Caco-2 (cell line): ENCODE measurements around the gene LPCAT1. TPM values are rescaled to one million over a fixed set of nuclear protein-coding genes. Genes with fewer than 3 reads are reported as not detected.
"Not testable (repeated sequence)": the region's sequence is repeated elsewhere in the genome, so short reads cannot be mapped to it uniquely, and the experiment has no call there.

Experiments
- BruUV-seq: library from RNA; stranded (reverse); fragments of 400-500 nt; replicated peaks from 2 replicates; lab custom pipeline; 2021; lab: Mats Ljungman, UMichigan
- CTCF ChIA-PET: fragments of 300-600 bp; sonication (Branson Sonifier 250); formaldehyde crosslinking; loops from one replicate; lab custom pipeline; 2022; ENCODE audit warnings: antibody characterized with exemption; lab: Charles Lee
- POLR2A ChIA-PET: fragments of 300-600 bp; sonication (Branson Sonifier 250); formaldehyde crosslinking; loops from one replicate; lab custom pipeline; 2022; ENCODE audit warnings: antibody characterized with exemption; lab: Charles Lee
- DNase-seq, 2 experiments: peaks; one replicate each; pipeline versions ENCODE4 v3.0.0 to v3.0.0-alpha.2; 2020 to 2022
- H3K27me3 ChIP-seq: replicated peaks from 2 replicates; pipeline ENCODE4 v1.6.0; 2011; ENCODE audit warnings: low read length; ENCODE audit not compliant: control insufficient read depth, insufficient read depth
- H3K36me3 ChIP-seq: 2 replicates; pipeline ENCODE4 v1.5.1; 2011; ENCODE audit warnings: low read length; ENCODE audit not compliant: control insufficient read depth, insufficient read depth
- H3K4me1 ChIP-seq: fragments of 250-450 bp; sonication (Bioruptor Pico); 2 replicates; pipeline ENCODE4 v1.5.1; 2020; ENCODE audit warnings: mild to moderate bottlenecking
- H3K4me3 ChIP-seq: 2 replicates; pipeline ENCODE4 v1.5.1; 2011; ENCODE audit warnings: low read depth, mild to moderate bottlenecking, control low read depth, low read length
- H3K9me3 ChIP-seq: fragments of 250-450 bp; sonication (Bioruptor Pico); 2 replicates; pipeline ENCODE4 v1.5.1; 2020; ENCODE audit warnings: mild to moderate bottlenecking, moderate library complexity
- H3K27ac Mint-ChIP-seq: one replicate; pipeline ENCODE4 v1.8.0; 2022; ENCODE audit warnings: mixed read lengths; ENCODE audit not compliant: unreplicated experiment
- H3K27me3 Mint-ChIP-seq: one replicate; pipeline ENCODE4 v1.8.0; 2022; ENCODE audit warnings: mixed read lengths; ENCODE audit not compliant: insufficient read depth, unreplicated experiment
- H3K36me3 Mint-ChIP-seq: one replicate; pipeline ENCODE4 v1.8.0; 2022; ENCODE audit warnings: mild to moderate bottlenecking, mixed read lengths; ENCODE audit not compliant: insufficient read depth, unreplicated experiment
- H3K4me1 Mint-ChIP-seq: one replicate; pipeline ENCODE4 v1.8.0; 2022; ENCODE audit warnings: low read depth, mixed read lengths; ENCODE audit not compliant: unreplicated experiment
- H3K4me3 Mint-ChIP-seq: one replicate; pipeline ENCODE4 v1.8.0; 2022; ENCODE audit warnings: mild to moderate bottlenecking, moderate library complexity, mixed read lengths; ENCODE audit not compliant: unreplicated experiment
- H3K9me3 Mint-ChIP-seq: one replicate; pipeline ENCODE4 v1.8.0; 2022; ENCODE audit warnings: mixed read lengths; ENCODE audit not compliant: unreplicated experiment
- intact Hi-C: fragments of 100-400 bp; cut with micrococcal nuclease; formaldehyde crosslinking; loops from one replicate; pipeline ENCODE4 v1.10.0; 2022; ENCODE audit not compliant: unreplicated experiment
- total RNA-seq: library from RNA; stranded (reverse); gene quantifications from 2 replicates; pipeline ENCODE4 v1.2.3, GENCODE V29; 2022
- TF ChIP-seq, protein P1 (sequence below), 2 experiments: fragments of 200-600 bp in 1 of 2; IDR thresholded peaks; 1 replicate in 1 of 2; 2 replicates in 1 of 2; pipeline versions ENCODE4 v1.5.1 to v1.8.0; 2011 to 2022; ENCODE audit warnings: antibody characterized with exemption in 1 of 2, control low read depth in 1 of 2, inconsistent platforms in 1 of 2, low read depth in 1 of 2, low read length in 1 of 2, mild to moderate bottlenecking in 1 of 2, moderate library complexity in 1 of 2; ENCODE audit not compliant: insufficient read depth in 1 of 2, severe bottlenecking in 1 of 2, unreplicated experiment in 1 of 2

The LPCAT1 gene
- total RNA-seq, 1 experiment from 2014 or later: 52.8 TPM

DNA sequence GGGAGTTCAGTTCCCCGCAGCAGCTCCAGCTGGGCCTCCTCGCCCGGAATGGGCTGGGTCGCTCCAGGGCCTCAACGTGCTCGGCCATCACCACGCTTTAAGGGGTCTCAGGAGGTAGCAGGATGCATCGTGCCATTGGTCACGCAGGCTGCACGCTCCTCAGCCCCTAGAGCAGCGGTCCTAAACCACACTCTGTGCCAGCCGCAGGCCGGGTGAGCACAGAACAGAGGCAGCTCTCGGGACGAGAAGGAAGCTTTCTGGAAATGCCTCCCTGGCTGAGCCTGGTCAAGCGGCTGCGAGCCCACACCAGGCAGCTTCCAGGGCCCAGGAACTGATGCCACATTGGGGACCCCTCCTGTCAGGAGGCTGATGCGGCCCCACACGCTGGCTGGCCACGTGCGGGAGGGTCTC lies 39.3 kb upstream of the LPCAT1 start:
- Mint-ChIP-seq H3K36me3 (peaks cover under 1% of the 10 kb centered on the region), H3K27me3 (no peaks in the 10 kb centered on the region), H3K27ac (no peak overlapping the region), H3K4me3 (no peak overlapping the region), H3K9me3 (no peaks in the 10 kb centered on the region), H3K4me1 (peaks cover 9% of the 10 kb centered on the region)
- intact Hi-C loops: no loop called here
- TF ChIP-seq, protein P1, sequence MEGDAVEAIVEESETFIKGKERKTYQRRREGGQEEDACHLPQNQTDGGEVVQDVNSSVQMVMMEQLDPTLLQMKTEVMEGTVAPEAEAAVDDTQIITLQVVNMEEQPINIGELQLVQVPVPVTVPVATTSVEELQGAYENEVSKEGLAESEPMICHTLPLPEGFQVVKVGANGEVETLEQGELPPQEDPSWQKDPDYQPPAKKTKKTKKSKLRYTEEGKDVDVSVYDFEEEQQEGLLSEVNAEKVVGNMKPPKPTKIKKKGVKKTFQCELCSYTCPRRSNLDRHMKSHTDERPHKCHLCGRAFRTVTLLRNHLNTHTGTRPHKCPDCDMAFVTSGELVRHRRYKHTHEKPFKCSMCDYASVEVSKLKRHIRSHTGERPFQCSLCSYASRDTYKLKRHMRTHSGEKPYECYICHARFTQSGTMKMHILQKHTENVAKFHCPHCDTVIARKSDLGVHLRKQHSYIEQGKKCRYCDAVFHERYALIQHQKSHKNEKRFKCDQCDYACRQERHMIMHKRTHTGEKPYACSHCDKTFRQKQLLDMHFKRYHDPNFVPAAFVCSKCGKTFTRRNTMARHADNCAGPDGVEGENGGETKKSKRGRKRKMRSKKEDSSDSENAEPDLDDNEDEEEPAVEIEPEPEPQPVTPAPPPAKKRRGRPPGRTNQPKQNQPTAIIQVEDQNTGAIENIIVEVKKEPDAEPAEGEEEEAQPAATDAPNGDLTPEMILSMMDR (IDR thresholded peaks at IDR 0.05; ENCODE audit: insufficient read depth in 1 of 2, low read depth in 1 of 2, low read length in 1 of 2, severe bottlenecking in 1 of 2, unreplicated experiment in 1 of 2): no peak
- Histone ChIP-seq H3K4me1 (peaks cover 7% of the 10 kb centered on the region), H3K4me3 (no peak overlapping the region), H3K27me3 (no peaks in the 10 kb centered on the region), H3K36me3 (no peaks in the 10 kb centered on the region), H3K9me3 (no peaks in the 10 kb centered on the region)
- DNase-seq: no peak
- ChIA-PET CTCF (no interaction called here), POLR2A (no interaction called here)
- no TSS peak for BruUV-seq

DNA sequence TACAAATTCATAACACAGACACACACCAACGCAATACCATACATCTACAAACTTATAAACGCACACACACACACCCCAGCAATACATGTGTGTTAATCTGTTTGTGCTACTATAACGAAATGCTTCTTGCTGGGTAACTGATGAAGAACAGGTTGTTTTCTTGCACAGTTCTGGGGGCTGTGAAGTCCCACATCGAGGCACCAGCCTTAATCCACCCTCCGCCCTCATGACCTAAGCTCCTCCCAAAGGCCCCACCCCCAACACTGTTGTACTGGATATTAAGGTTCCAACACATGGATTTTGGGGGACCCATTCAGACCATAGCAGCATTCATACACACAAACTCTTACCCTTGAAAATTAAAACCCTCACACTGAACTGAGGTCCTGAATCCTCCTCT lies 38.8 kb upstream of the LPCAT1 start:
- POLR2A ChIA-PET: no interaction called here
- Histone ChIP-seq H3K4me1 (peaks cover 2% of the 10 kb centered on the region), H3K36me3 (no peaks in the 10 kb centered on the region), H3K4me3 (no peak overlapping the region), H3K27me3 (no peaks in the 10 kb centered on the region), H3K9me3 (no peaks in the 10 kb centered on the region)
- BruUV-seq: no TSS peak
- no peak overlapping the region for H3K4me3 Mint-ChIP-seq
- H3K9me3 Mint-ChIP-seq: no peaks in the 10 kb centered on the region
- H3K27me3 Mint-ChIP-seq: no peaks in the 10 kb centered on the region
- peaks cover 5% of the 10 kb centered on the region for H3K4me1 Mint-ChIP-seq
- CTCF ChIA-PET: no interaction called here
- H3K27ac Mint-ChIP-seq: no peak overlapping the region
- intact Hi-C loops: no loop called here
- TF ChIP-seq, protein P1 (IDR thresholded peaks at IDR 0.05; ENCODE audit: insufficient read depth in 1 of 2, low read depth in 1 of 2, low read length in 1 of 2, severe bottlenecking in 1 of 2, unreplicated experiment in 1 of 2): no peak
- no peaks in the 10 kb centered on the region for H3K36me3 Mint-ChIP-seq
- DNase-seq: no peak

DNA sequence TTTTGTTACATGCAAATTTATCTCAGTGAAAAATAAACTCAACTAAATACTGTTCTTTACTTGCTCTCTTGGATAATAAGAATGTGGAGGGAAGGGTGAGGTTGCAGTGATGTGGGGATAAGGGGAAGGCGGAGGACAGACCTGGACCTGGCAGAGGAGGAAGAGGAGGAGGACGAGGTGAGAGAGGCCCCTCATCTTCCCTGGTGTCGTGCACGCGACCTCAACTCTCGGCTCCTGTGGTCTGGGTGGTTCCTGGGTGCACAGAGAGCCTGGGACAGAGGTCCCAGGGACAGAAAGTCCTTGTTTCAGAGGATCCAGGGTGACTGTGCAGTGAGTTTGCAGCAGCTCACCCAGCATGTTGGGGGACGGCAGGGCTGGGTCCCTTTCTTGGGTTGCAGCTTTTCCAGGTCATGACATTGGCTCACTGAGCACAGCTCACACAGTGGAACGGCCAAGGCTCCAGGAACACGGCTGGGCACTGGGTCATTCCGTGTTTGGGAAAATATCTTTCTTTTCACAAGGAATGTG lies 37.7 kb upstream of the LPCAT1 start:
- BruUV-seq: no TSS peak
- no peak for DNase-seq
- Mint-ChIP-seq H3K4me3 (no peak overlapping the region), H3K9me3 (no peaks in the 10 kb centered on the region), H3K27ac (no peak overlapping the region), H3K4me1 (no peaks in the 10 kb centered on the region), H3K27me3 (no peaks in the 10 kb centered on the region), H3K36me3 (no peaks in the 10 kb centered on the region)
- Histone ChIP-seq H3K27me3 (no peaks in the 10 kb centered on the region), H3K4me1 (no peaks in the 10 kb centered on the region), H3K9me3 (no peaks in the 10 kb centered on the region), H3K36me3 (no peaks in the 10 kb centered on the region), H3K4me3 (no peak overlapping the region)
- ChIA-PET POLR2A (no interaction called here), CTCF (no interaction called here)
- TF ChIP-seq, protein P1 (IDR thresholded peaks at IDR 0.05; ENCODE audit: insufficient read depth in 1 of 2, low read depth in 1 of 2, low read length in 1 of 2, severe bottlenecking in 1 of 2, unreplicated experiment in 1 of 2): no peak
- intact Hi-C loops: no loop called here

DNA sequence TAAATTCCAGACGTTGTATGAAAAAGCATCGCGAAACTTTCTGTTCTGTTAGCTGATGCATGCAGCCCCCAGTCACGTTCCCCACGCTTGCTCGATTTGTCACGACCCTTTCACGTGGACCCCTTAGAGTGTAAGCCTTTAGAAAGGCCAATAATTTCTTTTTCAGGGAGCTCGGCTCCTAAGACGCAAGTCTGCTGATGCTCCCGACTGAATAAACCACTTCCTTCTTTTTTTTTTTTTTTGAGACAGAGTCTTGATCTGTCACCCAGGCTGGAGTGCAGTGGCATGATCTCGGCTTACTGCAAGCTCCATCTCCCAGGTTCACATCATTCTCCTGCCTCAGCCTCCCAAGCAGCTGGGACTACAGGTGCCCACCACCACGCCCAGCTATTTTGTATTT lies 36.7 kb upstream of the LPCAT1 start:
- CTCF ChIA-PET, POLR2A ChIA-PET, H3K36me3 Mint-ChIP-seq, H3K4me3 ChIP-seq, H3K4me3 Mint-ChIP-seq, BruUV-seq, H3K9me3 ChIP-seq, H3K4me1 Mint-ChIP-seq, H3K27ac Mint-ChIP-seq, H3K36me3 ChIP-seq, H3K27me3 Mint-ChIP-seq, H3K9me3 Mint-ChIP-seq, intact Hi-C loops, DNase-seq, H3K4me1 ChIP-seq, H3K27me3 ChIP-seq: not testable (repeated sequence)
